ENCODE data around the gene SPEF1.

Gene SPEF1

DNA sequence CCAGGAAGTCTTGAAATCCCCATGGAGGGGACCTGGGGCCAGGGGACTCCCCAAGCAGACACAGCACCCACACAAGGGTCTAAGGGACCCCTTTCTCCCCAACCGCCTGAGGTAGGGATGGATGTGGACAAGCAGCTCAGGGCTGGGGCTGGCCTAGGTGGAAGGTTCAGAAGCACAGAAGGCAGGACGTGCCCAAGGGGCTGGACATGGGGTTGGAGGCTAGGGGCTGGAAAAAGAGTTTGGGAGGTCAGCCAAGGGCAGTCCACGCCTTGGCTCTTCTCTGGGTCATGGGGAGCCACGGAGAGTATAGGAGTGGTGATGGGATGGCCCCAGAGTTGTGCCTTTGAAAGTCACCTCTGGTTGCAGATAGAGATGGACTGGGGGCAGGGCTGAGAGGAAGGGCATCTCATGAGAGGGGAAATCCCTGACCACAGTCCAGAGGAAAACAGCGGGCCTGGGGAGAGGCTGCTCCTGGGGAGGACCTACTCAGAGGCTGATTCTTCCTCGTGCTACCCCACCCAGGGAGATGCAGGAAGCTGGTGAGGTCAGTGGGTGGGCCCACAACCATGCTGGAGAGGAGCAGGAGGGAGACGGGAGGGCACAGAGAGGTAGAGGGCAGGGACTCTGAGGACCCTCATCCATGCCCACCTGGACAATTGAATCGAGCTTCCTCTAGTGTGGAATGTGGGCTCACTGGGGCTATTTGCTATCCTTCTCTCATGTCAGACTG, 51.3 kb downstream of the SPEF1 start:
- no peak for DNase-seq (ENCODE audit: low read depth)

DNA sequence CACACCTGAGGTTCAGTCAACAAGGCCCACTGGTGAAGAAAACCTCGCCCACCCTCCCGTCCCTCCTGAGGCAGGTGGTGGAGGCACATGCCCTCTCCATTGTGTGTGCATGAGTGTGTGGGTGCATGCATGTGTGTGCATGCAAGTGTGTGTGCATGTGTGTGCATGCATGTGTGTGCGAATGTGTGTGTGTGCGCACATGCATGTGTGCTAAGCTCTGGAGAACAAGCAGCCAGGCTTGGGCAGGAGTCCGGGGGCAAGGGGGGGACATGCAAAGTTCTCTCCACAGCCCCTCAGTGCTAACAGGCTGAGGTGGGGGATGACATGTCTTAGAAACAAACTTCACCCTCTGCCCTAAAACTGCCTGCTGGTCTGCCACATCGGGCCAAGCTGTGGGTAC, 51.9 kb downstream of the SPEF1 start:
- no peak for DNase-seq (ENCODE audit: low read depth)

DNA sequence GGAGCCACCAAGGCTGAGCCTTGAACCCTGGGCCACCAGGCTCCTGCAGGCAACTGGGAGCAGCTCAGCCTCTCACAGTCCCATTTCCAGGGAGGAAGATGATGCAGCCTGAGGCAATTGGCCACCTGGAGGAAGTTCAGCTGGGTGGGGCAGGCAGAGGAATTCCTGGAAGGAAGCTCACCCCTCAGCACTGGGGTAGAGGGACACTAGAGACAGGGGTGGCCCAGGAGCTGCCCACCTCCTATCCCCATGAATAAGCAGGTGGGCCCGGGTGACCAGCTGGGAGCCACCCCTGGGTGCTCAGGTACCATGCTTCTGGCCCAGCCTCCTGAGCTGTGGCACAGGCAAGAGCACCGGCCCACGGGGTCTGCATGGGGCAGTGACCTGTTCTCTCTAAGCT, 52.4 kb downstream of the SPEF1 start:
- DNase-seq (ENCODE audit: low read depth), result no peak

DNA sequence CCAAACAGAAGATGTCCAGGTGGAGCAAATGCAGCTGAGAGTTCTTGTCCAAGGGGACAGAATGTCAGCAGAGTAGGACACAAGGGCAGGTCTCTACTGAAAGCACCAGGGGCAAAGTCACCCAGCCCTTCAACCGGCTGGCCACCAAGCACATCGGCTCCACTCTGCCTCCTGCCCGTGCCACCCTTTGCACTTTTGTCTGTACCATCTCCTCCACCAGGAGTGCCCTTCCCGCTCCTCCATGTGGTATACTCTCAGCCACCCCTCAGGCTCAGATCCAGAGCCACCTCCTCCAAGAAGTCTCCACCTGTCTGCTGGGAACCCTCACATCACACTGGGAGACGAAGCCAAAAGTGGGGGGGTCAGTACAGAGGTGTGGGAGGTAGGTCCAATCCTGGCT, 52.9 kb downstream of the SPEF1 start:
- DNase-seq (ENCODE audit: low read depth), result no peak
